GM19238 (cell line): Measurements from ENCODE around the gene TTK.
"Not testable (repeated sequence)": the region's sequence is repeated elsewhere in the genome, so short reads cannot be mapped to it uniquely, and the experiment has no call there.

ENCODE experiments used
- DNase-seq: peaks from one replicate; pipeline ENCODE4 v3.0.0; 2011; ENCODE audit warnings: low spot score; ENCODE audit not compliant: insufficient read length

The TTK gene

DNA sequence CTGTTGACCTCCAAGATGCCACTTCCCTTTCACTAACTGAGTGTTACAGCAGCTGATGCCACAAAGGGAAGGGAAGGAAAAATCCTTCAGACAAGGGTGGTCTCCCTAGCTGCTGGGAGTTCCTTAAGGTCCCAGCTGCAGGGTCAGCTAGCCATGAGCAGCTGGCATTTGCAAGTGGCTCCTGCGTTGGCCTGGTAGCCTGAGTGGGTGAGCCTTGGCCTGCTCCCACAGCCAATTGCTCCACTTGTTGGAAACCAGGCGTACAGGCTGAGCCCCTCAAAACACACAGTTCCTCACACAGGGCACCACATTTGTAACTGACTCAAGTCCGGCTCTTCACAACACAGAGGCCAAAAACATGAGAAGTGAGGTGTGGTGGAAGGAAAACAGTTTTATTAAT, 16.7 kb downstream of the TTK start:
- no peak for DNase-seq

DNA sequence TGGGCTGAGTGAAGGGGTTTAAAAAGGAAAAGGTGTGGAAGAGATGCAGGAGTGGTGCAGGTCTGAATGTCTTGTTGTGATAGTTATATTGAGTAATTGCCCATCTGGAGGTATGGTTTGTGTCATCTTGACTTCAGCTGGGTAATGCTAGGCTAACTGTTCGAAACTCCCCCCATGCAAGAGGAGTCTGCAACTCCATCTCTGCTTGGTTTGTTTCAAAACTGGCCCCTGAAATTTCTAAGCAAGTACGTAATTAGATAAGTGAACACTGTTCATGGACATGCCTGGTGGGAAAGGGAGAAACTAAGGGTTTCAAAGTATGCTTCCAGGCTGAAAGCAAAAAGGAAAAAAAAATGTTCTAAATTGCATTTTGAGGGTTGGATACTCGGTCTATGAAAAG, 17.1 kb downstream of the TTK start:
- no peak for DNase-seq

DNA sequence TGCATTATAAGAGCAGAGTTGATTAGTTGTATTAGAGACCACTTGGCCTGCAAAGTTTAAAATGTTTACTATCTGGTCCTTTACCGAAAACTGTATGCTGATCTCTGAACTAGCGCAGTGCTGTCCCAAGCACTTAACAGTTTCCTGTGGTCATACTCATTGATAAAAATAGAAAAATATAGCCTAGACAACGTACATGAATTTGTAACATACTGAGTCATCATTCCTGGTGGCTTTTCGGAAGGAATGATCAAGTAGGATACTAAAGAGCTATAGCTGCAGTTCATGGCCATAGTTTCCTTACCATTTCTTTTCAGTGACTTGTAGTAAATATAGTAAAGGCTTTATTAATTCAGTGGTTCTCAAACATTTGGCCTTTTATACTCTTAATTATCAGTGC, 18.4 kb downstream of the TTK start:
- DNase-seq, result no peak

DNA sequence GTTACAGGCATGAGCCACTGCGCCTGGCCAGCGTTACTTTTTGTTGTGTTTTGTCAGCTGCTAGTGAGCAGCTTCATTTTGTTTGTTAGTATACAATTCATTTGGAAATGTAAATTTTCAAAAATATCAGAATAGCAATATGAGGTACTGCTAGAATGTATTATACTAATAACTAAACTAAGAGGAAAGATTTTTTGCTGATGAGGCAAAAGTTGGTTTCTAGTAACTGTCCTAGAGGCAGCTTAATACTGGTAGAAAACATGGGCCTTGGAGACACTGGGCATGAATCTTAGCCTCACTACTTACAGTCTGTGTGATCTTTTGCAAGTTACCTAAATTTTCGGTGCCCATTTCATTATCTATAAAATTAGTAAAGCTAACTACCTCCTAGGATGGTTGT, 24.1 kb downstream of the TTK start:
- no peak for DNase-seq

DNA sequence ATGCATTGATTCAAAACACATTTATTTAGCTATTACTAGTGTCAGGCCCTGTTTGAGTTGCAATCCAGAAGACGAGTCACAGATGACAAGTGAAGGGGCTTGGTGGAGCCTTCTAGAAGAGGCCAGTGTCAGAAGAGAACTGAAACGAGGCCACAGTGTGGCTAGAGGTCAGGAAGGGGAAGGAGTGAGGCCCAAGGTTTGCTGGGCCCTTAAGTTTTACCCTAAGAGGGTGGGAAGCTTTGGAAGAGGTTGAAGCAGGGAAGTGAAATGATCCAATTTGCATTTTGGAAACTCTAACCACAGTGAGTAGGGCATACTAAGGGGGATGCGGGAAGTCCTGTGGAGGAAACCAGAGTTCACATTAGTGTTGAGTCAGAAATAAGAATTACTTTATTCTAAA, 25.0 kb downstream of the TTK start:
- no peak for DNase-seq

DNA sequence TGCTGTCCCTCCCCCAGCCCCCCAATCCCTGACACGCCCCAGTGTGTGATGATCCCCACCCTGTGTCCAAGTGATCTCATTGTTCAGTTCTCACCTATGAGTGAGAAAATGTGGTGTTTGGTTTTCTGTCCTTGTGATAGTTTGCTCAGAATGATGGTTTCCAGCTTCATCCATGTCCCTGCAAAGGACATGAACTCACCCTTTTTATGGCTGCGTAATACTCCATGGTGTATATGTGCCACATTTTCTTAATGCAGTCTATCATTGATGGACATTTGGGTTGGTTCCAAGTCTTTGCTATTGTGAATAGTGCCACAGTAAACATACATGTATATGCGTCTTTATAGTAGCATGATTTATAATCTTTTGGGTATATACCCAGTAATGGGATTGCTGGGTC, 43.8 kb downstream of the TTK start:
- not testable (repeated sequence) for DNase-seq

DNA sequence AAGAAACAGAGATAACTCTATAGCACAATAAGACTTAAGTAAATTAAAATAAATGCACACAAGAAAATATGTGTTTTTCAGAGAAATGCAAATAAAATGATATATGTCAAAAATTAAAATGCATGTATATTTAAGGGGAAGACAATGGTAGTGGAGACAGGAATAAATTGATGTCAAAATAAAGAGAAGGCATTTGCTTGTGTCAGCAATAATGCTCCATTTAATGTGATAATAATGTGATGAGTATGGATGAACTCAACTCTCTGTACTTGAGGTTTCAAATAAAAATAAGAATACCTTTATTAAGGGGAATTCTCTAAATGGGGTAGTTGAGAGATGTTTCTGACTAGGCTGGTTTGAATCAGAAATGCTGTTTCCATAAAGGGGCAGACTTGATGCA, 56.3 kb downstream of the TTK start:
- DNase-seq, result no peak

DNA sequence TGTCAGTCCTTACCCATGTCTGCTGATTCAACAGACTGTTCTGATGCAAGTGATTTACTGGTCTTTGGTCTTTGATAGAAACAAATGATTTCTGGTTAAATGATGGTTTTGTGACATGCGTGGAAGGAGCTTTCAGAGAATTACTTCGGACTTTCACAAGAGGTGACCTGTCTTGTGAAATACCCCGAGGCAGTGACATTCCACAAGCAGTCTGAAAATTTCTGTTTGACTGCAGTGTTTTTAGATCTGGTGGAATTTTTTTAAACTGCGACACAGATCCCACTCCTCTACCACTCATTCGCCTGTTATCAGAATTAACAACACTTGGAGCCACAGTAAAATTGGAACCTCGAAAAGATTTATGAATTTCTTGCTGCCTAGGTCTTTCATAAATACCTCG, 63.7 kb downstream of the TTK start:
- DNase-seq, result not testable (repeated sequence)

DNA sequence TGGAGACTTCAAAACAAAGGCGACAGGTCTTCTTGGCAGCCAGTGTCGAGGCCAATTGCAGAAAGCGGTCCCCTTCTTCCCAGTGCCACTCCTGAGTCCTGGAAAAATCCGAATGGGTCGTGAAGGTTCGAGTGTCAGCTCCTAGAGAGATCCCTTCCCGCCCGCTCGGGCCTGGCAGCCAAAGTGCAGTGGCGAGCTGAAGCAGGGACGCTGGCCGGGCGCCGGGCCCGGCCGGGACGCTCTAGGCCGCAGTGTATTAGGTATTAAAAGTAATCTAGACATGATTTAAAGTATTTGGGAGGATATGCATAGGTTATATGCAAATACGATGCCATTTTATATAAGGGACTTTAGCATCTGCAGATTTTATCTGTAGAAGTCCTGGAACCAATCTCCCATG, 66.0 kb downstream of the TTK start:
- not testable (repeated sequence) for DNase-seq

DNA sequence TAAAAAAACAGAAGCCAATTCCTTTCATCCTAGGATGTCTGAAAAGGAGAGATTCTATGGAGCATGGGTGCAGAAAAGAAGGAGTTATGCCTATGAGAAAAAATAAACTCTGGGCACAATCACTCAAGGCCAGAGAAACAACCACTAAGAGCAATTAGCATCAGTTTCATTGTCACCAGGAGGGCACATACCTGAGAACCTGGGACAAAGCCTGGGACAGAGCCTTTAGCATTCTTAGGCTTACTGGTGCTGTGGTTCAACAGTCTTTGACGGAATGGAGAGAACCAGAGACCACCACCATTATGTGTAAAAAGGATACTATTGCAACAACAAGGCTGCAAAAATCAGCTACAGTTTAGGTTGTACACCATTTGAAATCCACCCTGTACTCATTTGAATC, 72.6 kb downstream of the TTK start:
- DNase-seq, result no peak

DNA sequence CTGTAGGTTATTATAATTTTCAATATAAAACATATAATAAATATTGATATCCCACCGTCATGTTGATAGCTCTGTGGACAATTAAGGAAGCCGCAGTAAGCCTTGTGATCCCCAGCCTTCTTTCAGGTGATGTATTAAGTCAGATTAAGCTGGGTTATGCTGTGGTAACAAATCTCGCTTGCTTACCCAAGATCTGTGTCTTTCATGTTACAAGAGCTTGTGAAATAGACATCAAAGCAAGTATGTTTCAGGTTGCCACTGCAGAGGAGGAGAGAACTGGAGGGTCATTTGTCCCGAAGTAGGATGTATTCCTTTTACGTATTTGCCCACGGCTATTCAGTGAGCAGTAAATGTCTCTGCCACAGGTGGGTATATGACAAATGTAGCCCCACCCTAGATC, 84.2 kb downstream of the TTK start:
- DNase-seq, result no peak

DNA sequence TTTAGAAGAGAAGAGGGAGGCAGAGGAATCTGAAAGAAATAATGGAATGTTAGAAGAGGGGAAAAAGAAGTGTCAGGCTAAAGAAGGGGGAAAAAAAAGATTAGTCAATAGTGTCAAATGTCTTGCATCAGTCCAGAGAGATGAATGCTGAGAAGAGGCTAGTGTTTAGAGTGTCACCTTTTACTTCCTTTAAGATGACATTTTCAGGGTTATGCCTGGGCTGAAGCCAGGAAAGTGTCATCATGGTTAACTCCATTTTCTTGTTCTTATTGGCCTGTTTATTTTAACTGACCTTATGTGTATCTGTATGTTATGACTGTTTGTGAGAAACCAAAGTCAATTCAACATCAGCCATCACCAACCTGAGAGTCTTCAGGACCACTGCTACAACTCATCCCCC, 87.1 kb downstream of the TTK start:
- no peak for DNase-seq
